HepG2 (cell line): Measurements from ENCODE around the gene RFC1. TPM values are rescaled to one million over a fixed set of nuclear protein-coding genes. Genes with fewer than 3 reads are reported as not detected.
A peak's percentile ranks its signal among the peaks of the same experiment; 100 is the strongest.

Experiments
- BORCS8-MEF2B ChIP-seq: sonication (generic); formaldehyde crosslinking; IDR thresholded peaks from 2 replicates; pipeline ENCODE4 v1.8.0; 2022; ENCODE audit warnings: mild to moderate bottlenecking, missing genetic modification reagents
- DNMT1 ChIP-seq: sonication (generic); formaldehyde crosslinking; IDR thresholded peaks from 2 replicates; pipeline ENCODE4 v1.5.1; 2020; ENCODE audit warnings: mild to moderate bottlenecking, missing genetic modification reagents
- HMG20B ChIP-seq: conservative IDR thresholded peaks from 2 replicates; pipeline ENCODE4 v1.6.1; 2016; ENCODE audit warnings: missing genetic modification reagents, missing compliant biosample characterization
- NFYB ChIP-seq: sonication (generic); formaldehyde crosslinking; IDR thresholded peaks from 2 replicates; pipeline ENCODE4 v1.4.0; 2020; ENCODE audit warnings: missing genetic modification reagents
- SNAPC4 ChIP-seq: sonication (generic); formaldehyde crosslinking; IDR thresholded peaks from 2 replicates; pipeline ENCODE4 v1.4.0; 2020; ENCODE audit warnings: mild to moderate bottlenecking, missing genetic modification reagents
- TBL1XR1 ChIP-seq: fragments of 150-350 bp; IDR thresholded peaks from 2 replicates; pipeline ENCODE4 v1.6.1; 2014; ENCODE audit warnings: borderline replicate concordance, low read length; ENCODE audit not compliant: partially characterized antibody
- TGIF2 ChIP-seq: IDR thresholded peaks from 2 replicates; pipeline ENCODE4 v1.6.1; 2016; ENCODE audit warnings: control low read depth, missing compliant biosample characterization
- ZBTB25 ChIP-seq: IDR thresholded peaks from 2 replicates; pipeline ENCODE4 v1.6.1; 2018; ENCODE audit warnings: missing genetic modification reagents
- ZBTB49 ChIP-seq: sonication (generic); formaldehyde crosslinking; IDR thresholded peaks from 2 replicates; pipeline ENCODE4 v1.4.0; 2020; ENCODE audit warnings: missing genetic modification reagents, borderline replicate concordance
- ZNF18 ChIP-seq: sonication (generic); formaldehyde crosslinking; IDR thresholded peaks from 2 replicates; pipeline ENCODE4 v1.8.0; 2022; ENCODE audit warnings: mild to moderate bottlenecking, missing genetic modification reagents; ENCODE audit not compliant: insufficient replicate concordance
- ZNF256 ChIP-seq: sonication (generic); formaldehyde crosslinking; conservative IDR thresholded peaks from 2 replicates; pipeline ENCODE4 v1.4.0; 2020; ENCODE audit warnings: missing genetic modification reagents
- ZNF280B ChIP-seq: sonication (generic); formaldehyde crosslinking; IDR thresholded peaks from 2 replicates; pipeline ENCODE4 v1.5.0; 2020; ENCODE audit warnings: missing genetic modification reagents, mild to moderate bottlenecking, borderline replicate concordance
- ZNF317 ChIP-seq: sonication (generic); formaldehyde crosslinking; IDR thresholded peaks from 2 replicates; pipeline ENCODE4 v1.5.0; 2020; ENCODE audit warnings: mild to moderate bottlenecking, missing genetic modification reagents
- ZNF720 ChIP-seq: sonication (generic); formaldehyde crosslinking; IDR thresholded peaks from 2 replicates; pipeline ENCODE4 v1.4.0; 2020; ENCODE audit warnings: missing genetic modification reagents
- ZNF780A ChIP-seq: sonication (generic); formaldehyde crosslinking; IDR thresholded peaks from 2 replicates; pipeline ENCODE4 v1.8.0; 2022; ENCODE audit warnings: mild to moderate bottlenecking, missing genetic modification reagents, moderate library complexity
- ZNF792 ChIP-seq: IDR thresholded peaks from 2 replicates; pipeline ENCODE4 v1.6.1; 2016
- ZNF883 ChIP-seq: sonication (generic); formaldehyde crosslinking; IDR thresholded peaks from 2 replicates; pipeline ENCODE4 v1.5.1; 2020; ENCODE audit warnings: mild to moderate bottlenecking, missing genetic modification reagents; ENCODE audit errors: not compliant biosample characterization
- polyA plus RNA-seq, 8 experiments: library from polyadenylated mRNA; depleted of rRNA in 3 of 8; stranded (reverse) in 7 of 8; unstranded in 1 of 8; fragments of >200 nt; fragmentation: Illumina TruSeq in 4 of 8; extraction: Trizol in 4 of 8; gene quantifications; 2 replicates each; pipeline versions ENCODE4 v1.2.1 to v1.2.3, GENCODE V29; 2011 to 2016; ENCODE audit warnings: low read depth in 4 of 8, missing spikeins in 1 of 8, mixed read lengths in 1 of 8; ENCODE audit not compliant: insufficient read depth in 1 of 8
- total RNA-seq, 5 experiments: library from RNA; depleted of rRNA; stranded (reverse); fragments of >200 nt; fragmentation: Illumina TruSeq; extraction: Trizol; gene quantifications; 2 replicates each; pipeline ENCODE4 v1.2.3, GENCODE V29; 2016; ENCODE audit warnings: low read depth in 1 of 5

Gene RFC1
- total and polyA plus RNA-seq, 2 of the 13 experiments (the other 11 are each of a cell fraction or from before 2014, with no cell fraction given), result 15.9 to 78.8 TPM

- peak; percentile 84 for TF ChIP-seq ZNF18 (CRISPR knock-in tag)
- peak; percentile 32 for TF ChIP-seq NFYB (CRISPR knock-in tag)
- TF ChIP-seq BORCS8-MEF2B, result peak; percentile 99
- TF ChIP-seq ZNF883 (CRISPR knock-in tag), result peak; percentile 99
- TF ChIP-seq TBL1XR1, result no peak
- TF ChIP-seq DNMT1, result no peak
- peak; percentile 97 for TF ChIP-seq TGIF2
- peak; percentile 91 for TF ChIP-seq SNAPC4
- no peak for TF ChIP-seq HMG20B
- TF ChIP-seq ZNF256, result peak; percentile 96
- peak; percentile 98 for TF ChIP-seq ZNF792 (CRISPR knock-in tag)
- TF ChIP-seq ZBTB49 (CRISPR knock-in tag), result peak; percentile 79; the same call in 1 of the 2 replicates
- TF ChIP-seq ZNF720 (CRISPR knock-in tag), result no peak
- TF ChIP-seq ZNF780A, result peak; percentile 93
- TF ChIP-seq ZNF280B (CRISPR knock-in tag), result peak; percentile 98
- TF ChIP-seq ZNF317 (CRISPR knock-in tag), result peak; percentile 89
- peak; percentile 93 for TF ChIP-seq ZBTB25 (CRISPR knock-in tag)
Observed at GRCh38 chr4:39365830-39366771, at the start of gene RFC1 (continued).
